GM23338 (cell line): ENCODE results near the gene PAQR4.

Experiments used
- CREB1 ChIP-seq: fragments of 250-450 bp; sonication (Bioruptor Pico); IDR thresholded peaks from 2 replicates; pipeline ENCODE4 v1.5.0; 2020; ENCODE audit warnings: low read depth, mild to moderate bottlenecking, moderate library complexity
- EZH2 ChIP-seq: fragments of 200-600 bp; sonication (generic); IDR thresholded peaks from one replicate; pipeline ENCODE4 v1.8.0; 2017; ENCODE audit warnings: antibody characterized with exemption, mild to moderate bottlenecking, low read depth; ENCODE audit not compliant: unreplicated experiment
- EZH2phosphoT487 ChIP-seq: fragments of 200-600 bp; sonication (generic); IDR thresholded peaks from one replicate; pipeline ENCODE4 v1.8.1; 2018; ENCODE audit warnings: antibody characterized with exemption; ENCODE audit not compliant: unreplicated experiment
- JUNB ChIP-seq: IDR thresholded peaks from one replicate; pipeline ENCODE4 v1.6.1; 2016; ENCODE audit warnings: antibody characterized with exemption; ENCODE audit not compliant: unreplicated experiment
- NANOG ChIP-seq: IDR thresholded peaks from 2 replicates; pipeline ENCODE4 v1.6.1; 2016; ENCODE audit warnings: antibody characterized with exemption, borderline replicate concordance
- POLR2AphosphoS5 ChIP-seq: IDR thresholded peaks from 2 replicates; pipeline ENCODE4 v1.6.1; 2016; ENCODE audit warnings: antibody characterized with exemption, low read depth
- REST ChIP-seq: IDR thresholded peaks from one replicate; pipeline ENCODE4 v1.6.1; 2018; ENCODE audit warnings: antibody characterized with exemption; ENCODE audit not compliant: unreplicated experiment
- STAT1 ChIP-seq: IDR thresholded peaks from one replicate; pipeline ENCODE4 v1.6.1; 2016; ENCODE audit warnings: antibody characterized with exemption; ENCODE audit not compliant: unreplicated experiment
- ZNF331 ChIP-seq: fragments of 250-450 bp; sonication (Bioruptor Pico); IDR thresholded peaks from 2 replicates; pipeline ENCODE4 v1.5.0; 2020; ENCODE audit warnings: low read depth, mild to moderate bottlenecking, moderate library complexity
- TF ChIP-seq, protein P1 (sequence below), 2 experiments: fragments of 200-600 bp in 1 of 2; sonication (generic) in 1 of 2; conservative IDR thresholded peaks; 2 replicates each; pipeline versions ENCODE4 v1.5.1 to v1.6.1; 2016 to 2017; ENCODE audit warnings: antibody characterized with exemption in 2 of 2, low read depth in 2 of 2, mild to moderate bottlenecking in 2 of 2, moderate library complexity in 1 of 2

DNA sequence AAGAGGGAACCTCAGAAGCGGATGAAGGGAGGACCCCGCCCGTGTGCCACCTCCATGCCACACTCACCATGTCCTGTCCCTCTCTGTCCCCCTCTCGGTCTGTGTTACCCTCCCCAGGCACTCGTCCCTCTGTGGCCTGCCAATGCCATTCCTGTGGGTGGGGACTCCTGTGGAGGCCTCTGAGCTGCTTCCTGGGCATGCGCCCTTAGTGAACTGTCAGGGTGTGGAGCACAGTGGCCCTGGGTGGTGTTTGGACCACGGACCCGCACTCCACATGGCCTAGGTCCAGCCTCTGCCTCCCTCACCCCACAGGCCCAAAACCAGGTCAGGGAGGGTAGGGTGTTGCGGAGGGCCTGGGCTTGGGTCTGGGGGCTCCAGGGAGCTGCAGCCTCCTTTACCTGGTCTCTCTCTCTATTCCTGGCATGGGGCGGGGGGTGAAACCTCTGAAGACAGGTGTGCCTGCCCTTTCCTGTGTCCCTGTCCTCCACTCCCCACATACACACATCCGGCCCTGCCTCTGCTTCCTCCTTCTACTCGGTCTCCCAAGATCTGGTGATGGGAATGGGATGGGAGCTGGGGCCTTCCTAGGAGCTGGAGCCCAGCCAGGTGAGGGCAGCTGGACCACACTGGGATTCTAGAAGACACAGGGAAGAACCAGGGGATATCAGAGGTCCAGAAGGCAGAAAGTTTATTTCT lies 22.6 kb downstream of the PAQR4 start:
- TF ChIP-seq, protein P1, sequence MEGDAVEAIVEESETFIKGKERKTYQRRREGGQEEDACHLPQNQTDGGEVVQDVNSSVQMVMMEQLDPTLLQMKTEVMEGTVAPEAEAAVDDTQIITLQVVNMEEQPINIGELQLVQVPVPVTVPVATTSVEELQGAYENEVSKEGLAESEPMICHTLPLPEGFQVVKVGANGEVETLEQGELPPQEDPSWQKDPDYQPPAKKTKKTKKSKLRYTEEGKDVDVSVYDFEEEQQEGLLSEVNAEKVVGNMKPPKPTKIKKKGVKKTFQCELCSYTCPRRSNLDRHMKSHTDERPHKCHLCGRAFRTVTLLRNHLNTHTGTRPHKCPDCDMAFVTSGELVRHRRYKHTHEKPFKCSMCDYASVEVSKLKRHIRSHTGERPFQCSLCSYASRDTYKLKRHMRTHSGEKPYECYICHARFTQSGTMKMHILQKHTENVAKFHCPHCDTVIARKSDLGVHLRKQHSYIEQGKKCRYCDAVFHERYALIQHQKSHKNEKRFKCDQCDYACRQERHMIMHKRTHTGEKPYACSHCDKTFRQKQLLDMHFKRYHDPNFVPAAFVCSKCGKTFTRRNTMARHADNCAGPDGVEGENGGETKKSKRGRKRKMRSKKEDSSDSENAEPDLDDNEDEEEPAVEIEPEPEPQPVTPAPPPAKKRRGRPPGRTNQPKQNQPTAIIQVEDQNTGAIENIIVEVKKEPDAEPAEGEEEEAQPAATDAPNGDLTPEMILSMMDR (conservative IDR thresholded peaks at IDR 0.05; ENCODE audit: low read depth in 2 of 2) = no peak
- TF ChIP-seq EZH2 (no peak), EZH2phosphoT487 (no peak), CREB1 (CRISPR knock-in tag) (no peak), POLR2AphosphoS5 (no peak), REST (no peak), NANOG (no peak), STAT1 (no peak), ZNF331 (CRISPR knock-in tag) (no peak), JUNB (no peak)
